ENCODE measurements around the gene KCNMB2.

DNA sequence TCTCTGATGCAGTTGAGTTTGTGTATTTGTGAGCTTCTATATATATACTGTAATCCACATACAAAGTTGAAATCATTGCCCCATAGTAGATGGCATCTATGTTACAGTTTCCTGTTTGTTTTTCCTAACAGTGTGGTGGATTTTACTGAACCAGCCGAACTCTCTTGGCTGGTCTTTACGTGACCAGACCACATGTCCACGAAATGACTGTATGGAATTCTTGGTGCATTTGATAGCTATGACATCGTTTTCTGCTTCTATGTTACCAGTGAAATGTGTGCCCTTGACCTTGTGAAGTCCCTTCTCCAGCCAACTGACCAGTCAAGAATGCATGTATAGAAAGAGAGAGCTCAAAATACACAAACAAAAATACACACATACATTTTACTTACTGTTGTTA is 1.8 kb downstream of the KCNMB2 start:
- TF ChIP-seq, protein P1, sequence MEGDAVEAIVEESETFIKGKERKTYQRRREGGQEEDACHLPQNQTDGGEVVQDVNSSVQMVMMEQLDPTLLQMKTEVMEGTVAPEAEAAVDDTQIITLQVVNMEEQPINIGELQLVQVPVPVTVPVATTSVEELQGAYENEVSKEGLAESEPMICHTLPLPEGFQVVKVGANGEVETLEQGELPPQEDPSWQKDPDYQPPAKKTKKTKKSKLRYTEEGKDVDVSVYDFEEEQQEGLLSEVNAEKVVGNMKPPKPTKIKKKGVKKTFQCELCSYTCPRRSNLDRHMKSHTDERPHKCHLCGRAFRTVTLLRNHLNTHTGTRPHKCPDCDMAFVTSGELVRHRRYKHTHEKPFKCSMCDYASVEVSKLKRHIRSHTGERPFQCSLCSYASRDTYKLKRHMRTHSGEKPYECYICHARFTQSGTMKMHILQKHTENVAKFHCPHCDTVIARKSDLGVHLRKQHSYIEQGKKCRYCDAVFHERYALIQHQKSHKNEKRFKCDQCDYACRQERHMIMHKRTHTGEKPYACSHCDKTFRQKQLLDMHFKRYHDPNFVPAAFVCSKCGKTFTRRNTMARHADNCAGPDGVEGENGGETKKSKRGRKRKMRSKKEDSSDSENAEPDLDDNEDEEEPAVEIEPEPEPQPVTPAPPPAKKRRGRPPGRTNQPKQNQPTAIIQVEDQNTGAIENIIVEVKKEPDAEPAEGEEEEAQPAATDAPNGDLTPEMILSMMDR (IDR thresholded peaks at IDR 0.05), result no peak
- TF ChIP-seq POLR2AphosphoS5 (IDR thresholded peaks at IDR 0.05) (no peak), POLR2A (IDR thresholded peaks at IDR 0.05) (no peak)

All from upper lobe of left lung (tissue), 4 donors.